ENCODE data around the gene AGAP9. TPM values are rescaled to one million over a fixed set of nuclear protein-coding genes. Genes with fewer than 3 reads are reported as not detected.
A peak's percentile ranks its signal among the peaks of the same experiment; 100 is the strongest.
"Not testable (repeated sequence)": the region's sequence is repeated elsewhere in the genome, so short reads cannot be mapped to it uniquely, and the experiment has no call there.

Gene AGAP9
- 10 to 100 TPM in 4 of 5 donors, 1 to 10 TPM in 1; 7.1 to 32.6 (median 18.4) TPM for polyA plus RNA-seq (ENCODE audit: insufficient read depth in 1 of 5, insufficient read length in 5 of 5, low replicate concordance in 1 of 5)
- long read RNA-seq, donor 1, partial matches to known transcripts: 0 of 1 reads
- long read RNA-seq, donor 1, other reads (novel, unspliced or antisense): 0 of 1 reads
- long read RNA-seq, donor 2: 0 reads
- long read RNA-seq, donor 3, partial matches to known transcripts: 5 of 6 reads
- long read RNA-seq, donor 3, other reads (novel, unspliced or antisense): 0 of 6 reads
- long read RNA-seq, donor 4: 0 reads
- long read RNA-seq, donor 5, partial matches to known transcripts: 0 of 1 reads
- long read RNA-seq, donor 5, other reads (novel, unspliced or antisense): 0 of 1 reads
- long read RNA-seq, donor 6, partial matches to known transcripts: 0 of 1 reads
- long read RNA-seq, donor 6, other reads (novel, unspliced or antisense): 0 of 1 reads
- long read RNA-seq, donor 7, partial matches to known transcripts: 0 of 1 reads
- long read RNA-seq, donor 7, other reads (novel, unspliced or antisense): 0 of 1 reads
- long read RNA-seq, donor 8: 0 reads

DNA sequence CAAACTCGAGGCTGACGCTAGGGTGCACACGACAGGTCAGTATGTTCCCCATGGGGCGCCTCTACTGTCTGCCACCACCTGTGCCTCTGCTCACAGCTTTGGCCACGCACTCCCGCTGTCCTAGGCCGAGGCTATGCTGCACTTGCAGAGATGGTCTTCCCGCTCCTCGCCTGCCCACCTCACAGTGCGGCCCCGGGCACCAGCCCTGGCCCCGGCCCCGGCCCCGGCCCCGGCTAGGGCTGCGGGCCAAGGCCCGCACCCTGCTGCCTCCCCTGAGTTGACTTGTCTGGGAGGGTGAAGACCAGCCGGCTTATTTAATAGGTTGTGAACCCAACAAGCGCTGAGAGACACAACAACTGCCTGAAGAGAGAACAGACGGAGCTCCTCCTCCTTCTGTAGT lies at the start of gene AGAP9:
Gene AGAP9 (minus strand): TSS at position 164 of the 400 bp plus-strand sequence. CDS start 112 bp downstream, at position 52.
- DNase-seq: not testable (repeated sequence)

DNA sequence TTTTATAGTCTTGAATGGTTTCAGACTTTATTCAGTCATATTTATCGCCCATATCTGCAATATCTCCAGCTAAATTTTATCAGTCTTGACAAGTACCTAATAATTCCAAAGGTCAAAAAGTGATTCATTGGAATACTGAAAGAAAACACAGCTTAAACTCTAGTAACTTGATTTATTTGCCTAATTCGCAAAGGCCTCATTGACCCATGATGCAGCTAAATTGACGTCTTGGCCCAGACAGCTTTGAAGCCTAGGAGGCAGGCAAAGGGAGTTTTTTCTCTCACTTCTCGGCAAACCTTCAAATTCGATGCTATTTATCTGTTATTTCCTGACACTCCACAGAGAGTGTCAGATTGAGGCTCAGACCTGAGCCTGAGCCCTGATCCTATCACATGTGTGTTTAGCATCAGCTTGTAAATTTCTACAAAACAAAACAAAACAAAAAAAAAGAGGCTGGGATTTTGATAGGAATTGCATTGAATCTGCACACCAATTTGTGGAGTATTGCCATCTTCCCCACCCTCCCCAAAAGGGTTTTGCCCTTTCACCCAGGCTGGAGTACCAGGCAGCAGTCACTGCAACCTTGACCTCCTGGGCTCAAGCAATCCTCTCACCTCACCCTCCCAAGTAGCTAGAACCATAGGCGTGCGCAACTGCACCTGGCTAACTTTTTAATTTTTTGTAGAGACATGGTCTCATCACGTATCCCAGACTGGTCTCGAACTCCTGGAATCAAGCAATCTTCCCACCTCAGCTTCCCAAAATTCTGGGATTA lies 47.9 kb upstream of the AGAP9 start:
- DNase-seq: not testable (repeated sequence)

DNA sequence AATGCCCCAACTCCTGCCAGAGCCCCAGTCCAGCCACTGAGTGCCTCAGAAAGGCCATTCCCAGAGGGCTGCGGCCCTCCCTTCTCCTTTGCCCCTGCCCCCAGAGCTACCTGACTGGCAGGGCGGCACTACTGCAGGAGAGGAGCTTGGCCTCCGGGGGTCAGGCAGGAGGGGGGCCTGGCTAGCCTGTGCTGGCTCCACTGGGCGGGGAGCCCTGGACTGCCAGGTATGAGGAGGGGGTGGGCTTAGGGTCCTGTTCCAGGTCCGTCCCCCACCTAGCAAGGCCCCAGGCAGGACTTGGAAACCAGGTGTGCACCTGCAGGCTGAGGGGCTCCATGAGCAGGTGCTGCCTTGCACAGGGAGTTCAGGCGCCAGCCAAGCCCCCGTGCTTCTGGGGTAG lies 43.3 kb upstream of the AGAP9 start:
- DNase-seq: not testable (repeated sequence)

DNA sequence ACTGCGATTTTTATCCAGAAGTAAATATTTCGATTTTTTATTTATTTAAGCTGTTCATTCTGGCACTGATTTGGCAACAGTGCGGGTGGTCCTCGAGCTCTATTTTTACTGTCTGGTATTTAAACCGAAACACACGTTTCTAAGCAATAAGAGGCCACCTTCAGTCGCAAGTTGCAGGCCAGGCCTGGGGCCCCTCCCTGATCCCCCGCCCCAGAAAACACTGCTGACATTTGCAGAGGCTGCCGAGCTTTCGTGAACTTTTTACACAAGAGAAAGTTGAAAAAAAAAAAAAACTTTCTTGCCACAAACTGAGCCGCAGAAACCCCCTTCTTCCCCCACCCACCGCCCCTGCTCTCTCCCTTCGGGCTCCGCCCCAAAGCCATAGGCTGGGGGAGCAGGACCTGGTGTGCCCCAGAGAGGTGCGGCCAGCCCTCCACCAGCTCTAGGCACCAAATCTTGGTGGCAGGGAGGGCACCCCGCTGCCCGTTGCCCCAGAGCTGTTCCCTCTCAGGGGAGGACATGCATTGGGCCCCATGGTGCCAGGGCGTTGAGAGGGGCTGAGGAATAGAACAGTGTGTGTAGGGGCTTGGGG lies 42.8 kb upstream of the AGAP9 start:
- DNase-seq: not testable (repeated sequence)

DNA sequence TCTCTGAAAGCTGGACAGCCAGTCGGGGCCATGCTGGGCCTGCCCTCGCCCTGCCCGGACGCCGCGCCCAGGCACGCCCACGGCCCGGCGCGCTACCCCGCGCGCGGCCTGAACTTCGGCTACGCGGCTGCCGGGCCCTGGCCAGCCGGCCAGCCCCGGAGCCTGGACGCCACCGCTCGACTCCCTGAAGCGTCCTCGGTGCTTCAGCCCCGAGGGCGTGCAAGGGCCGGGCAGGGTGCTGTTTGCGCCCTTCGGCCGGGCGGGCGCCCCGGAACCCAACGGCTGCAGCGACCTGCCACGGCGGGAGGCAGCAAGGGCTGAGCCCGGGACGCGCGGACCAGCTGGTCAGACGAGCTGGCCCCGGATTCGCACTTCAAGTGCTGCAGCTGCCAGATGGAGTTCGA lies 42.1 kb upstream of the AGAP9 start:
- DNase-seq: not testable (repeated sequence)

DNA sequence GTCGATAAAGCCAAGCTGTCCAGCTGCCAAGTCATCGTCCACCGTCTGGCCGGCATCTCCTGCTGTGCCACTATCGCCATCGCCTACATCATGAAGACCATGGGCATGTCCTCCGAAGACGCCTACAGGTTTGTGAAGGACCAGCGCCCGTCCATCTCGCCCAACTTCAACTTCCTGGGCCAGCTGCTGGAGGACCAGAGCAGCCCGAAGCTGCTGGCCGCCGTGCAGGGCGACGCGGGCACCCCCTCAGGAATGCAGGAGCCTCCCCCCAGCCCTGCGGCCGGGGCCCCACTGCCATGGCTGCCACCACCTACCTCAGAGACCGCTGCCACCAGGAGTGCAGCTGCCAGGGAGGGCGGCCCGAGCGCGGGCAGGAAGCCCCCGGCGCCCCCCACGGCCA lies 41.5 kb upstream of the AGAP9 start:
- DNase-seq: not testable (repeated sequence)

DNA sequence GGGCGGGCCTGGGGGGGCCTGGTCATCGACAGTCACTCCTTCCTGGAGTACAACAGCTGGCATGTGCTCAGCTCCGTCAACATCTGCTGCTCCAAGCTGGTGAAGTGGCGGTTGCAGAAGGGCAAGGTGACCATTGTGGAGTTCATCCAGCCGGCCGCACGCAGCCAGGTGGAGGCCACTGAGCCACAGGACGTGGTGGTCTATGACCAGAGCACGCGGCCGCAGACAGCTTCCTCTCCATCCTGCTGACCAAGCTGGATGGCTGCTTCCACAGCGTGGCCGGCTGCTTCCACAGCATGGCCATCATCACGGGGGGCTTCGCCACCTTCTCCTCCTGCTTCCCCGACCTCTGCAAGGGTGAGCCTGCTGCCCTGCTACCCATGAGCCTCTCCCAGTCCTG lies 40.9 kb upstream of the AGAP9 start:
- DNase-seq: not testable (repeated sequence)

DNA sequence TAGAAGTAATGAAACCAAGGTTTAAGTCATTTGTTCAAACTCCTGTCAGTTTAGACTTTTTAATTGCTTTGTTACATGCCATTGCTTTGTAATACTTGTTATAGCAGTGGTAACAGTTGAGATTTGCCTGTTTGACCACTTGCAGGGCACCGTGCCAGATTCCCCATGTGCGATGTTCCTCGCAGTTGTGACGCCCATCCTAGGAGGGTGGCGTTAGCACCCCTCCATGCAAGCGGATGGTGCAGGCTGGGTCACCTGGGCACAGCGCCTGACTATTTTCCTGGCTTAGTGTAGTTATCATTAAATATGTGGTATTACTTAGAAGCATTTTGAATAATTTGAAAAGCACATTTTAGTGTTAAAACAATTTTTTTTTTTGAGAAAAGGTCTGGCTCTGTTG lies 37.0 kb upstream of the AGAP9 start:
- not testable (repeated sequence) for DNase-seq

DNA sequence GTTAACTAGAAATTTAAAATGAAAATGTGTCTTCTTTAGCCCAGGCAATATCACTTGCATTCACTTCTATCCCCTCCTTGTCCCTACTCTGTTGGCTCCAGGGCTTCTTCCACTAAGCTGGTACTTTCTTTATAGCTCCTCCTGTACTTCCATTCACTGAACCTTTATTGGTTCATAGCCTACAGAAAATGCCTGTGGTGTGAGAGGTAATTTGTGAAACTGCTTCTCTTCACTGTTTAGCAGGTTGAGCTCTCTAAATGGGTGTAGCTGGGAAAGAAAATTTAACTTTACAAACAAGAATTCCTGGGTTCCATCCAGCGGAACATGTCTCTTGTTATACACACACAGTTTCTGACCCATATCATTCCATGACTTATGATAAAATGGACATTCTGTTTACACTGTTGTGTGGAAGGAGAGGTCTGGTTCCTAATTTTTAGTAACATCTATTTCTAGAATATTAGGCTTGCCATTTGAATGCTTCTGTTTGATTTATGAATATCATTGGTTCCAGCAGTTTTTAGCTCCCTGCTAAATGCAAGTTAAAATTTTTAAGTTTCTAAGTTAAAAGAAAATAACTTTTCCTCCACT lies 36.4 kb upstream of the AGAP9 start:
- not testable (repeated sequence) for DNase-seq

DNA sequence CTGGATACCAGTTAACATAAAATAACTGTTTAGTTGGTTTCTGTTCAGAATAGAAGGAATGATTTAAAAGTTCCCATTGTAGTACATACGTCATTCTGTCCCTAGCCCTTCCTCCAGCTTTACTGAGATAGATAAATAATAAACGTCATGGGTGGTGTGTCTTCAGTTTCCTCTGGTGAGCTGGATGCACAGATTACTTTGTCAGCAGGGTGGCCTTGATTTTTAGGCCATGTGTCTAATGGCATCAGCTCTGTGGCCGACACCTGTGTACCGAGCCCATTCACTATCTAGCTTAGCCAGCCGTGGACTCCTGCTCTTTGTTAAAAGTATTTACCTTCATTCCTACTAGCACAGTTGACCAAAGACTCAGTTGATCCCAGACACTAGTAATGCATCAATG lies 34.7 kb upstream of the AGAP9 start:
- DNase-seq: not testable (repeated sequence)

DNA sequence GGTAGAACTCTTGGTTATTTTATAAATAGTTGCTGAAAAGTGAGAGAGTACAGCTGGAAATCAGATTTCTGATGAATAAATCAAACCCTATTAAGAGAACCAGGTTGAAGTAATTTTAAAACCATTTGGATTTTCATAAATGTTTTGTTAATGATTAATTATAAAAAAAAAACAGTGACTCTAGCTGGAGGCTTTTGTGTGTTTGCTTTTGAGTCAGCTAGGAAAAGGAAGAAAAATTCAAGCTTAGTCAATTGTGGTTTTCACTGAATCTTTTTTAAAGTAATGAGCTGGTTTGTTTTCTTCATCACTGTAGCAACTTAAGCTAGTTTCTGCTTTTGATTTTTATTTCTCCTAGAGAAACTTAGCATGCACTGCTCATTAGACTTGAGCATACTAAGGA lies 34.2 kb upstream of the AGAP9 start:
- not testable (repeated sequence) for DNase-seq

DNA sequence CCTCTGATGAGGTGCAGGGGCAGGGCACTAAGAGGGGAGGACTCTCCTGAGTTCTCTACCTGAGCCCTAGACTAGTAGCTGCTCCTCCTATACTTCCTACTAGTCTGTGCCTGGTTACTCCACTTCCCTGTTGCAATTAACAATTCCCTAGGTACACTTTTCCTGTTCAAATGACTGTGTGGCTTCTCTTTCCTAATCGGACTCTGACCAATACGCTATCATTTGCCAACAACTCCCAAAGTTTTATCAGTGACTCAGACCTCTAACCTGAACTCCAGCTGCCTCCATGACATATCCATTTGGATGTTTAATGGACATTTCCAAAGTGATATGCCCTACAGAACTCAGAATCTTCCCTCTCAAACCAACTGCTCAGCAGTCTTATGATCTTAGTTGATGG lies 31.9 kb upstream of the AGAP9 start:
- not testable (repeated sequence) for DNase-seq

DNA sequence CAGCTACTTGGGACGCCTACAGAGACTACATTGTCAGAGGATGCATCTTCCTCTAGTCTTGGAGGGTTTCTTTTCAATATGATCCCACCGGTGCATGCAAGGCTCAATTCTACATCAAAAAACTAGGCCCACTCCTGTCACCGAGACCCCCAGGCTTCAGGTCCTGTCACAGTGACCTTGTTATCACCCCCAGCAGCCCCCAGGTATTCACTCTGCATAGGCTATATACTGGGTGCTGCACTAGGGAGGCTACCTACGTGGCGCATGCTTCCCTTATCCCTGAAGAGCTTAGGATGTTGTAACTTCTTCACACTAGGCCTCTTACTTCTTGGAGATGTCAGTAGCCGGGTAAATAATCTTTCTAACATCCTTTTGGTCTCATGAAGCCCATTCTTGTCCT lies 31.1 kb upstream of the AGAP9 start:
- DNase-seq: not testable (repeated sequence)

DNA sequence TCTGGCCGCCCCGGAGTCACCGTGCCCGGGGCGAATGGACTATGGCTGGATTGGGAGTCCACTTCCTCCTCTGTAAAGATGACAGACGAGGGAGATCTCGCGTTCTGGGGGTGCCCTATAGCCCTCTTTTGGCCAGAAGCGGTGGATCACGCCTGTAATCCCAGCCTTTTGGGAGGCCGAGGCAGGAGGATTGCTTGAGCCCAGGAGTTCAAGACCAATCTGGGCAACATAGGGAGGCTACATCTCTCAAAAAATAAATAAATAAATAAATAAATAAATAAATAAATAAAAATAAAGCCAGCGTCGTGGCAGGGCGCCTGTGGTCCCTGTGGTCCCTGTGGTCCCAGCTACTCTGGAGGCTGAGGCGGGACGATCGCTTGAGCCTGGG lies 30.4 kb upstream of the AGAP9 start:
- peak in 1 of 2 donors; percentile 16 for DNase-seq

DNA sequence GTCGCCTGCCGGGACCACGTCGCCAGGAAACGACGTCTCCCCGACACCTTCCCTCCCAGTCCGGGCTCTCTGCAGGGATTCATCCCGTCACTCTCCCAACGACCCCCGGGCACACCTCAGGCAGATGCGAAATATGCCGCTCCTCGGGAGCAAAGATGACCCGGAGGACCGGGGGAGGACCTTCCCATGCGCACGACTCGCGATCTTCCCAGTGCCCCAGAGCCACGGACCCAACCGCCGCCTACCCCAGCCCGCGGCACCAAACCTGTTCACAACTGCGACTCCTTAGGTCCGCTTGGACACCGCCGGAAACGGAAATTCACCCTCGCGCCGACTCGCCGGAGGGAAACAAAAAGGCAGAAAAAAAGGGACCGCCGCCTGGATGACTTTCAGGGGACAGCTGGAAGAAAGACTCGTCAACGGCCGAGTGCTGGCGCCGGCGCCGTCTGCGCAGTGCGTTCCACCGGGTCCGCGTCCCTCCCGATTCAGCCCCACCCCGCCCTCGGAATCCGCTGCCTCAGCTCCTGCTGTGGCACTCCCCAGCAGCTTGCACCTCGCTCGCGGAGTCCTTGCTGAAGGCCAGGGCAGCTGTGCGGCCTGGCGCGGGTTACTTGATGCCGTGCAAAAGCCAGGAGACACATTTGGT lies 29.9 kb upstream of the AGAP9 start:
- peak; percentile 62 to 75 for DNase-seq

DNA sequence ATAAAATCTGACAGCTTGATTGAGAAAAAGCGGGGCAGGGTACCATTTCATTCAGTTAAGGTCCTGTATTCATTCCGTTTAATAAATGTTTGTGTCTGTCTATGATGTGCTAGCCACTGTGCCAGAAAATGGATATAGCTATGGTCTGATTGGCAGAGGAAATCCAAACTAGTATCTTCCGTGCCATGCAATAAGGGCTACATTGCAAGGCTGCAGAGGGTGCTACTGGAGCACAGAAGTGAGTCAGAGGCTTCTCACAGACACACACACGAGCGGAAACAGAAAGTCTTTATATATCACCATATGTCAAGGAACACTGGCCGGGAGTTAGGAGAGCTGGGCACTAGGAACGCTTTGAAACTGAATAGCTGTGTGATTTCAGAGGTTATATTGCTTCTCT lies 29.3 kb upstream of the AGAP9 start:
- DNase-seq: not testable (repeated sequence)

DNA sequence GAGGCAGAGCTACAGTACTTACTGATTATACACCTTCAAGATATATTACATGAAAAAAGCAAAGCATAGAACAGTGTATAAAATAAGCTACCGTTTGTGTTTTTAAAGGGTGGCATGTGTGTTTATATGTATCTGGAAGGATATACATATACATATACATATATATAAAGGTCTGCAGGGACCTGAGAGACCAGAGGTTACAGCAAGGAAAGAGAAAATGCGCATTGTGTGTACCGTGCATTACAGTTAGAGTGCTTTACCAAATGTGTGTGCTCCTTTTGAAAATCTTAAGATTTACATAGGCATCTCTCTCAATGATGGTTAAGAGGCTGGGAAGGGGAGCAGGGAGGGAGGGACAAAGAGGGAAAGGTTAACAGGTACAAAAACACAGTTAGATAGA lies 23.8 kb upstream of the AGAP9 start:
- DNase-seq: not testable (repeated sequence)

DNA sequence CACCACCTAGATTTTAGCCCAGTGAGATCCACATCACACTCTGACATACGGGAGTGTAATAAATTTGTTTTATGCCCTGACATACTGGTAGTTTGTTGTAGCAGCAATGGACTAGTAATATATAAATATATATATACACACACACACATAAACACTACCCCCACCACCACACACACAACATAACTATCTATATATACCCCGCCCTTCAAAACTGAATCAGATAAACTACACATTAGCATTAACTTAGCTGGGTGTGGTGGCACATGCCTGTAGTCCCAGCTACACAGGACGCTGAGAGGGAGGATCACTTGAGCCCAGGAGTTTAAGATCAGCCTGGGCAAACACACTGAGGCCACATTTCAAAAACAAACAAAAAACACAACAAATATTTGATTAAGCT lies 13.0 kb upstream of the AGAP9 start:
- not testable (repeated sequence) for DNase-seq

DNA sequence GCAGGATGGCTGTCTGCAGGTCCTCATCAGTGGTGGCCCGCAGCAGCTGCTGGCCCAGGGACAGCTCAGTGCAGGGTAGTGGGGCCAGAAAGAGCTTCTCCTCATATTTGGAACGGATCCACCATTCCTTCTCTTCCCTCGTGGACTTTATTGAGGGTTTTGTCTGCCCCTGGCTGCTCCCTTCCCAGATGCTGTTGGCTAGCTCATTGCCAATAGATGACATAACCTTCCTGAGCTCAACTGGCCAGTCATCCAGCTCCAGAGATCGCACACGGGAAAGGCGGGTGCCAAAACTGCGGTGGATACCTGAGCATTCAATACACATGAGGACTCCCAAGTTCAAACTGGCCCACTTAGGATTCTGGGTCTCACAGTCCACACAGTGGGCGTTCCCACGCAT lies 21.1 kb downstream of the AGAP9 start:
- not testable (repeated sequence) for DNase-seq

DNA sequence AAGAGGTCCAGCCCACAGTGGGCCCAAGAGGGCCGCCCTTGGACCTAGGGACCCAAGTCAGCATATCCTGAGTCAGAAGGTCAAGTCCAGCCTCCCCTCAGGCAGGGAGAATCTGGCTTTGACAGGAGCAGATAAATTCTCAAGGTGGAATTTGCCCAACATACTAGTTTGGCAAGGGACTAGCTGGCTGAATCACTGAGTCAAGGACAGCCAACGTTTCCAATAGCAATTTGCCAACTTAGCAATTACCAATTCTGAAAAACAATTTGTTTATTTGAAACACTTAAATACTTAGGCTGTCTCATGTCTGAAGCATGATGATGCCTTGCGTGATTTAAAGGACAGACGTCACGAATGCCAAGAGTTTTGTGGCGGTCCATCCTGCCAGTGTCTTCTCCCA lies 29.2 kb downstream of the AGAP9 start:
- not testable (repeated sequence) for DNase-seq

DNA sequence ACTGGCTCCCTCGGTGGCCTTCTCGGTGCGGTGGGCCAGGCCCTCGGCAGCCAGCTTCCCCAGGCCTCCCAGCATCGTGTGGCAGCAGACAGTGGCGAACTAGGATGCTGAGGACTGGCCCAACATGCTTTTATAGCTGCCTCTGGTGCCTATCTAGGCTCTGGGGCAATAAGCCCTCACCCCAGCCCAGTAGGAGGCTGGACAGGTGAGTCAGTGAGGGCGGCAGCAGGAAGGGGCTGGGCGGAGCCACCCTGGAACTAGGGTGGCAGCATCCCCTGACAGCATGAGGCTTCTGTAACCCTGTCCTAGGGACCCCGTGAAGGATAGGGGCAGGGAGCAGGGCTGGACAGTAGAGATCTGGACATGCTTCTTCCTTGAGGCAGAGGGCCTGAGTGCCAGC lies 31.8 kb downstream of the AGAP9 start, which contains the start of gene FAM25G:
Gene FAM25G (minus strand): TSS at position 101 of the 400 bp plus-strand sequence. CDS start 26 bp downstream, at position 75.
- DNase-seq: not testable (repeated sequence)

All from right lung (tissue), 10 donors.